Nucleus accumbens (tissue), 56 donors: Measurements from ENCODE around the gene FAM221A.
A peak's percentile ranks its signal among the peaks of the same experiment; 100 is the strongest.
"Not testable (repeated sequence)": the region's sequence is repeated elsewhere in the genome, so short reads cannot be mapped to it uniquely, and the experiment has no call there.

ENCODE experiments used
- DNase-seq, 56 donors: peaks; one replicate each; lab custom pipeline; 2025; lab: John Stamatoyannopoulos, UW

The FAM221A gene

GRCh38 chr7:23679898-23680413, at the start of gene FAM221A:
Gene FAM221A (plus strand): TSS chr7:23680199. CDS start chr7:23680219, 20 bp downstream.
- peak; percentile 42 to 92 (median 86) for DNase-seq

DNA sequence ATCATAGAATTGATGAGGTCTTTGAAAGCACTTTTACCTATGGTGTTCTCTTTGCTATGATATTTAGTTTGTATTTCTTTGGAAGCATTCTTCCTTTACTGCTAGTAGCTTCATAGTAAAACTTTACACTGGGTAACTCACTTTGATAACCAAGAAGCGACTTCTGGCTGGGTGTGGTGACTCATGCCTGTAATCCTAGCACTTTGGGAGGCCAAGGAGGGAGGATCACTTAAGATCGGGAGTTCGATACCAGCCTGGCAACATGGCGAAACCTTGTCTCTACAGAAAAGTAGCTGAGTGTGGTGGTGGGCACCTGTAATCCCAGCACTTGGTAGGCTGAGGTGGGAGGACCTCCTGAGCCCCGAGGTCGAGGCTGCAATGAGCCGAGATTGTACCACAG, 46.6 kb upstream of the FAM221A start:
- DNase-seq: no peak

- no peak for DNase-seq
Observed at GRCh38 chr7:23645822-23646221, 34.2 kb upstream of the FAM221A start.

- DNase-seq: no peak
Observed at GRCh38 chr7:23653942-23654341, 26.1 kb upstream of the FAM221A start.

DNA sequence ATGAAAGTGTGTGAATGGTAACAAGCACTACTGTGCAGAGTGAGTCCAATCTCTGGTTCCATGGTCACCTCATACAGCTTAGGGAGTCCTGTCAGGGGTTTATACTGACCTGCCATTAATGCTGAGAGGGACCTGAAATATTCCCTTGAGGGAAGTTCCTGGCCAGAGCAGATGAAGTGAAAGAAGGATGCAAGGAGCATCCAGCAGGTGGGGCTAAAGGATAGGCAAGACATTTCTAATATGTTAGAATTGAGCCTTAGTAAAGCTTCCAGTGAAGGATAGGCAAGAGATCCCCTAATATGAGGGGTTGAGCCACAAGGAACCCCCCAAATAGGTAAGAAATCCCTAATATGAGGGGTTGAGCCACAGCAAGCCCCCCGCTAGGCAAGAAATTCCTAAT, 25.5 kb upstream of the FAM221A start:
- peak in 17 of 56 donors; percentile 3 to 58 (median 9) for DNase-seq

- no peak for DNase-seq
Observed at GRCh38 chr7:23655433-23655832, 24.6 kb upstream of the FAM221A start.

DNA sequence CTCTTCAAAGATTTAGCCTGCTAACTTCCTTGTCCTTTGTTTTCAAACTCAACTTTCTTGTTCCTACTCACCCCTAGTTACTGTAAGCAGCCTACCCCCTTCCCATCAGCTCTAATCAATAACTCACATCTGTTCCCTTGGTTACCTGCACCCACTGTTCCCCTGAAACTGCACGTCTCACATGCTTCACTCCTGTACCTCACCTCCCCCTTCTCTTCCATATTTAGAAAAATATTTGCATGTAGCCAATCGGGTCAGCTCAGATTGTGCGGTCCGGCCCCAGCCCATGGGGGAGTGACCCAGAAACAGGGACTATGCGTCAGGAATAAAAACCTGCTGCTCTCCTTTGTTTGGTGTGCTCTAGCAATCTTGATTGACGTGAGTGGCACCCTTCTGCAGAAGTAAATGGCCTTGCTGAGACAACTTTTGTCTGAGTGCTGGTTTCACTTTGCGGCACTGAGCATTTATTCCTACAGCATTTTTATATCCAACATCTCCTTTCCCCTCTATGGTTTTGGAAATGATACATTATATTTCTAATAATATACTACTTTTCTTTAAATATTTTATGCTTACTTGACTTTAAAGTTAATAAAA, 21.1 kb upstream of the FAM221A start:
- DNase-seq: peak in 8 of 56 donors; percentile 3 to 36 (median 14)

- no peak for DNase-seq
Observed at GRCh38 chr7:23661385-23661784, 18.6 kb upstream of the FAM221A start.

- no peak for DNase-seq
Observed at GRCh38 chr7:23662124-23662983, 17.6 kb upstream of the FAM221A start.

DNA sequence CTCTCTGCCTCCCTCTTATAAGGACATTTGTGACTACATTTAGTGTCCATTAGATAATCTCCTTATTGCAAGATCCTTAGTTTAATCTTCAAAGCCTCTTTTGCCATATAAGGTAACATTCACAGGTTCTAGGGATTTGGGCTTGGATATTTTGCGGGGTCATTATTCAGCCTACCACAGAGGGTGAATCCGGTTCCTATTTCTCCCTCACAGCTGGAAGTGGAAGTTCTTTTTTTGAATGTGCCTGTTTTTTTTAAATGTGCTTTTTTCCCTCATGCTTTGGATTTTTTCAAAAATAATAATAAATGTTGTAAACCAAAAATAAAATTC, 17.1 kb upstream of the FAM221A start:
- no peak for DNase-seq

DNA sequence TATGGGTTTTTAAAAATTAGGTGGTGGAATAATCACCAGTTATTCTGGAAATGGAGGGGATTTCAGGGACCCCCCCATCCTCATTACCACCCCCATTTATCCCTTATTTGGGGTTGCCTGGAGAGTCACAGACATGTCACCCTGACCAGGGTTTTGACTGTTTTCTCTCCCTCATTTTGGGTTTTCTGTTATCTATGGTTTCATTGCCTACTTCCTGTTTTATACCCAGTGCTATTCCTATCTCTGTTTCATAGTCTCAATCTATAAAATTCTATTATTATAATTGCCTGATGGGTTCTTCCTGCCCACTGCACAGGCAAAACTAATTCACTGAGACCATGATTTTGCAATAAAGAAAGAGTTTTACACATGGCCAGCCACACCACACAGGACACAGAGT, 15.9 kb upstream of the FAM221A start:
- DNase-seq: no peak

DNA sequence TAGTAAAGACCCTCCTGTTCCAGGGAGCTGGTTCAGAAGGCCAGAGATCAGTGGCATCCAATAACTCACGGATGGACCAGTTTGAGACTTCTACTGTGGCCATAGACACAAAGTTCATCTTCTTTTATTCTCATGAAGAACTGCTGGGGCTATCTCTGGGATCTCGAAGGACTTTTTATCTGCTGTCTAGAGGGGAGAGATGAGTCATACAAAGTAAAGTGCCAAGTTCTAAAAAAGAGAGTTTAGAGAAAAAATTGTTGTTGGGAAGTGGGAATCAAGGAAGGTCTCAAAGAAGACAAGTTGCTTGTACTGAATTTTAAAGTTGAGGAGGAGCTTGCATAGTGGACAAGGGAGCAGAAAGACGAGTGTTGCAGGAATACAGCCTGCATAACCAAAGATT, 8.0 kb upstream of the FAM221A start:
- no peak for DNase-seq

DNA sequence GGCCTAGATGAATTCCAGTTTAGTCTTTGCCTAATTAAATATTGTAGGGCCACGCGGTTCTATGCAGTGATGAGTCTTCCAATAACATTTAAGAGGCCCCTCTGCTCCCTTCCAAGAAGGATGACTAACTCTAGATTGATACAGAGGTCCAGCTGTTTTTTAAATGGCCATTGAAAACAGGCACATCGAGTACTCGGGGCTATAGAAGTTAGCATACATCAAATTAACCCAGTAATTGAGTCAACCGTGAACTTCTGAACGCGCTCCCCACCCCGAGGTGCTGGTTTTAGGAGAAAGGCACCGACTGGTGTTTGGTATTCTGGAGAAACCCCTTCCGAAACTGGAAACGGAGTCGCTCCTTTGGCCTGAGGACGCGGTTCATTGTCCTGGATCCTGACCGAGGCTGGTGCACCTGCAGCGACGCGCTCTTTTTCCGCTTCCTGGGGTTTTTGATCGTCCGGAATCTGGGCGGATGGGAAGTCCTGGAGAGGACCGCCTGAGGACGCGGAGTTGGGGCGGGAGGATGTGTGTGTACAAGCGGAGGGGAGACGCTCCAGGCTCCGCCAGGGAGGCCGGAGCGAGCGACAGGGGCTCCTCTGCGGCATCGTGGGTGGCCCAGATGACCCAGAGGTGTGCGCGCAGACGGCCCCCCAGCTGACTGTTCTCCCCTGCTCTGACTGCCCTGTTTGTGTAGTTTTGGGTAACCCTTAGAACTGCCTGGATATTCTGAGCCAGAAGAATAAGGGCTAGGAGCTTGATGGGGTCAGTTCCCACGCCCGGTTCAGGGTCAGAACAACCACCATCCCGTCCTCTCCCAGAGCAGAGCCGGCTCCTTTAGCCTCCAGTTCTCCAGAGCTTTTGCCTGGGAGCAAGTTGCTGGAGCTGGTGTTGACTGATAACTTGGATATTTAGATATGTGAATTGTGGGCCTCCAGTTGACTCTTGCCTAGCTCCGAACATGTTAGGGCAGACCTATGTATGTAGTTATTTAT, 711 bp downstream of the FAM221A start:
- DNase-seq: peak in 47 of 56 donors; percentile 4 to 76 (median 39)

- not testable (repeated sequence) for DNase-seq
Observed at GRCh38 chr7:23684041-23684440, 4.0 kb downstream of the FAM221A start.

- DNase-seq: no peak
Observed at GRCh38 chr7:23685731-23686130, 5.7 kb downstream of the FAM221A start.

- no peak for DNase-seq
Observed at GRCh38 chr7:23687011-23687410, 7.0 kb downstream of the FAM221A start.

- DNase-seq: no peak
Observed at GRCh38 chr7:23689165-23689564, 9.2 kb downstream of the FAM221A start.

DNA sequence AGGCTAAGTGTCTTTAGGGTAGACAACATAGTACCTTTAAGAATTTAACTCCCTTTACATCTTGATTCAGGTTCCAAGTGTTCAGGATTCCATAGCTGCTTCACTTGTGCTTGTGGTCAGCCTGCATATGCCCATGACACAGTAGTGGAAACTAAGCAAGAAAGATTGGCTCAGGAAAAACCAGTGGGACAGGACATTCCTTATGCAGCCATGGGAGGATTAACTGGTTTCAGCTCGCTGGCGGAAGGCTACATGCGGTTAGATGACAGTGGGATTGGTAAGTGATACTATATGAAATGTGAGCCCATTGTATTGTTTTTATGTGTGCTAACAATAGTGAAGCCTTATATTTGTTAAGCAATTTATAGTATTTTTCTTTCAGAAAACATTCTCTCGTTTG, 11.3 kb downstream of the FAM221A start:
- DNase-seq: no peak

GRCh38 chr7:23693224-23693623, 13.2 kb downstream of the FAM221A start:
- DNase-seq: no peak

DNA sequence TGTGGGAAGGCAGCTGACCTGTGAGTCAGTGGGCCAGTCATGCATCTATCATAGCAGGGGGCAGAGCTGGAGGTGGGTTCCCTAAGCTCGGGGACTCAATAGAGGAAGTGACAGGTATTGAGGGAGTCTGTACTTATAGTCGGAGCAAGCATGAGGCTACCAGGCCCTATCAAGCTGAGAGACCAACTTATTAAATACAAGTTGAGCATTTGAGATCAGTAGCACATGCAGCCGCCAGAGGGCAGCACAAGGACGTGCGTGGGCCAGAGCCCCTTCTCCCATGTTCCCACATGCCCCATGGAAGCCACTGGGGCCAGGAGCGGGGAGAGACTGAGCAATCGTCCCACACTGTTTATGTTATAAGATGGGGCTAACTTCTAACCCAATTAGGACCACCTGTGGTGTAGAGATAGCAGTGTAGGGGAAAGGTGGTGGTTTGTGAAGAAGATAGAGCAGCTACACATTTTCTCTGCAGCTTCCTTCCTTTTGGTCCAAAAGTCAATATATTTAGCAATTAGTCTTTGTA, 17.0 kb downstream of the FAM221A start:
- peak in 9 of 56 donors; percentile 1 to 27 (median 3) for DNase-seq
